Measurements from ENCODE around the gene PIP. TPM values are rescaled to one million over a fixed set of nuclear protein-coding genes. Genes with fewer than 3 reads are reported as not detected.

Gene PIP
- total RNA-seq, 1 experiment from 2014 or later = not detected

GRCh38 chr7:143172354-143172753 lies 40.5 kb downstream of the PIP start:
- Histone ChIP-seq H3K4me2 (ENCODE audit: insufficient read depth, insufficient read length, low read length) (no peak overlapping the region), H4K20me1 (ENCODE audit: control insufficient read depth, insufficient read depth, insufficient read length) (no peaks in the 10 kb centered on the region), H2AK5ac (ENCODE audit: insufficient read length, low read length) (no peak overlapping the region), H3K4me1 (ENCODE audit: insufficient read depth, low read length) (no peaks in the 10 kb centered on the region), H2BK120ac (ENCODE audit: low read depth, low read length, poor library complexity, severe bottlenecking) (no peak overlapping the region), H3K9ac (ENCODE audit: extremely low read depth, insufficient read length, low read length) (no peak overlapping the region), H2BK20ac (ENCODE audit: low read depth, low read length, poor library complexity, severe bottlenecking) (no peak overlapping the region), H3K9me3 (ENCODE audit: control insufficient read depth, low read depth, low read length) (no peaks in the 10 kb centered on the region), H3K56ac (ENCODE audit: insufficient read length, low read depth, low read length) (no peak overlapping the region), H3K14ac (ENCODE audit: insufficient read depth, low read length) (no peak overlapping the region), H3K27ac (ENCODE audit: insufficient read length, low read depth, low read length) (no peak overlapping the region), H3K23me2 (ENCODE audit: insufficient read length, low read depth, low read length, poor library complexity, severe bottlenecking) (no peaks in the 10 kb centered on the region), H3K27me3 (ENCODE audit: insufficient read depth, low read length) (no peaks in the 10 kb centered on the region), H2BK15ac (ENCODE audit: low read depth, low read length) (no peak overlapping the region), H3K79me1 (ENCODE audit: insufficient read depth, low read depth, low read length, poor library complexity, severe bottlenecking) (no peaks in the 10 kb centered on the region), H2AFZ (ENCODE audit: low read length) (no peak overlapping the region), H4K5ac (ENCODE audit: insufficient read length, low read depth, low read length) (no peak overlapping the region), H3T11ph (ENCODE audit: low read length) (no peak overlapping the region), H4K8ac (replicated peaks; ENCODE audit: insufficient read length, low read depth, low read length) (no peak overlapping the region), H3K79me2 (ENCODE audit: insufficient read depth, low read length) (no peaks in the 10 kb centered on the region), H3K4ac (ENCODE audit: low read depth, low read length) (no peak overlapping the region), H4K91ac (ENCODE audit: insufficient read length, low read depth, low read length) (no peak overlapping the region), H3K23ac (ENCODE audit: insufficient read length, low read depth, low read length) (no peak overlapping the region), H2BK12ac (ENCODE audit: insufficient read length, low read depth, low read length) (no peak overlapping the region), H3K18ac (ENCODE audit: insufficient read length, low read depth, low read length) (no peak overlapping the region), H2BK5ac (ENCODE audit: insufficient read length, low read length) (no peak overlapping the region)
- Mint-ChIP-seq H3K4me3 (no peak overlapping the region), H3K27me3 (ENCODE audit: low read depth) (0 out of 2 replicates have a peak, but pooled peaks cover 1% of the 10 kb centered on the region), H3K27ac (no peak overlapping the region), H3K36me3 (ENCODE audit: insufficient read depth in 1 of 3, low read depth in 3 of 3) (peaks cover 0 to 2% (median under 1%) of the 10 kb centered on the region in 3 experiments; a peak in 1 of 7 replicates), H3K4me1 (peaks cover 4 to 5% of the 10 kb centered on the region in 2 experiments), H3K9me3 (peaks cover 7 to 13% of the 10 kb centered on the region in 2 experiments; a peak in 4 of 5 replicates)
- WGBS (ENCODE audit: extremely low coverage, insufficient read length, low lambda C conversion rate) = no CpG with 5 or more reads among the region's 4 CpGs
- no peak for TF ChIP-seq CTCF (conservative IDR thresholded peaks at IDR 0.05)
- no peak for DNase-seq

All from H9 (cell line).